ENCODE results near the gene DLG2.

The DLG2 gene

GRCh38 chr11:85558411-85558810 is 68.7 kb downstream of the DLG2 start:
- DNase-seq (ENCODE audit: low read depth in 2 of 2): no peak

GRCh38 chr11:85551881-85552280 is 75.3 kb downstream of the DLG2 start:
- DNase-seq (ENCODE audit: low read depth in 2 of 2): no peak

GRCh38 chr11:85541683-85542082 is 85.5 kb downstream of the DLG2 start:
- DNase-seq (ENCODE audit: low read depth in 2 of 2): no peak

GRCh38 chr11:85540635-85541205 is 86.4 kb downstream of the DLG2 start:
- no peak for DNase-seq (ENCODE audit: low read depth in 2 of 2)

GRCh38 chr11:85540181-85540580 is 87.0 kb downstream of the DLG2 start:
- no peak for DNase-seq (ENCODE audit: low read depth in 2 of 2)

- DNase-seq (ENCODE audit: low read depth in 2 of 2): no peak
Observed at GRCh38 chr11:85539740-85540139, 87.4 kb downstream of the DLG2 start.

GRCh38 chr11:85539029-85539689 is 88.0 kb downstream of the DLG2 start:
- DNase-seq (ENCODE audit: low read depth in 2 of 2): no peak

- no peak for DNase-seq (ENCODE audit: low read depth in 2 of 2)
Observed at GRCh38 chr11:85536438-85536837, 90.7 kb downstream of the DLG2 start.

GRCh38 chr11:85534806-85535205 is 92.3 kb downstream of the DLG2 start:
- no peak for DNase-seq (ENCODE audit: low read depth in 2 of 2)

- no peak for DNase-seq (ENCODE audit: low read depth in 2 of 2)
Observed at GRCh38 chr11:85531191-85531897, 95.8 kb downstream of the DLG2 start.

- no peak for DNase-seq (ENCODE audit: low read depth in 2 of 2)
Observed at GRCh38 chr11:85530634-85531033, 96.5 kb downstream of the DLG2 start.

GRCh38 chr11:85526564-85526963 is 100.6 kb downstream of the DLG2 start:
- no peak for DNase-seq (ENCODE audit: low read depth in 2 of 2)

- DNase-seq (ENCODE audit: low read depth in 2 of 2): no peak
Observed at GRCh38 chr11:85525686-85526085, 101.5 kb downstream of the DLG2 start.

GRCh38 chr11:85517272-85517671 is 109.9 kb downstream of the DLG2 start:
- DNase-seq (ENCODE audit: low read depth in 2 of 2): no peak

GRCh38 chr11:85495918-85496317 is 131.2 kb downstream of the DLG2 start:
- DNase-seq (ENCODE audit: low read depth in 2 of 2): no peak

GRCh38 chr11:85494396-85494795 is 132.7 kb downstream of the DLG2 start:
- DNase-seq (ENCODE audit: low read depth in 2 of 2): no peak

- no peak for DNase-seq (ENCODE audit: low read depth in 2 of 2)
Observed at GRCh38 chr11:85485902-85486301, 141.2 kb downstream of the DLG2 start.

GRCh38 chr11:85483861-85484260 is 143.3 kb downstream of the DLG2 start:
- no peak for DNase-seq (ENCODE audit: low read depth in 2 of 2)

- no peak for DNase-seq (ENCODE audit: low read depth in 2 of 2)
Observed at GRCh38 chr11:85481862-85482261, 145.3 kb downstream of the DLG2 start.

GRCh38 chr11:85475660-85476517 is 151.3 kb downstream of the DLG2 start:
- no peak for DNase-seq (ENCODE audit: low read depth in 2 of 2)

- no peak for DNase-seq (ENCODE audit: low read depth in 2 of 2)
Observed at GRCh38 chr11:85472953-85473352, 154.2 kb downstream of the DLG2 start.

- no peak for DNase-seq (ENCODE audit: low read depth in 2 of 2)
Observed at GRCh38 chr11:85464283-85464682, 162.9 kb downstream of the DLG2 start.
